Gastroesophageal sphincter (tissue), 4 donors: ENCODE data around the gene MYRF. TPM values are rescaled to one million over a fixed set of nuclear protein-coding genes. Genes with fewer than 3 reads are reported as not detected.

Experiments
- ATAC-seq: fragments of 150-250 bp; one replicate; pipeline ENCODE4 v1.9.1; 2016; ENCODE audit warnings: mild to moderate bottlenecking, moderate library complexity
- H3K27ac ChIP-seq, 4 donors: fragments of 200-600 bp; sonication (generic) in 3 of 4; 1 replicate in 3 of 4; 2 replicates in 1 of 4; pipeline ENCODE4 v1.5.1; 2016 to 2019
- H3K27me3 ChIP-seq: fragments of 200-600 bp; sonication (generic); one replicate; pipeline ENCODE4 v1.5.1; 2019
- H3K36me3 ChIP-seq, 2 donors: fragments of 200-600 bp; sonication (generic); one replicate each; pipeline ENCODE4 v1.5.1; 2019; ENCODE audit warnings: control low read depth in 1 of 2
- H3K4me1 ChIP-seq, 3 donors: fragments of 200-600 bp; sonication (generic); 1 replicate in 2 of 3; 2 replicates in 1 of 3; pipeline ENCODE4 v1.5.1; 2016 to 2019; ENCODE audit warnings: control low read depth in 2 of 3
- H3K4me3 ChIP-seq, 2 donors: fragments of 200-600 bp; sonication (generic); one replicate each; pipeline ENCODE4 v1.5.1; 2019; ENCODE audit warnings: mild to moderate bottlenecking in 1 of 2, moderate library complexity in 1 of 2
- H3K9me3 ChIP-seq, 3 donors: fragments of 200-600 bp; sonication (generic); one replicate each; pipeline ENCODE4 v1.5.1; 2017 to 2019; ENCODE audit warnings: control low read depth in 2 of 3
- EP300 ChIP-seq: sonication (generic); formaldehyde crosslinking; IDR thresholded peaks from one replicate; pipeline ENCODE4 v1.6.1; 2017; ENCODE audit warnings: antibody characterized with exemption, mild to moderate bottlenecking
- POLR2A ChIP-seq, 2 donors: fragments of 450-650 bp; IDR thresholded peaks; one replicate each; pipeline ENCODE4 v1.6.1; 2017; ENCODE audit warnings: antibody characterized with exemption in 2 of 2, mild to moderate bottlenecking in 2 of 2, moderate library complexity in 1 of 2
- POLR2AphosphoS5 ChIP-seq: sonication (generic); formaldehyde crosslinking; IDR thresholded peaks from one replicate; pipeline ENCODE4 v1.6.1; 2017; ENCODE audit warnings: antibody characterized with exemption
- WGBS, 2 donors: methylation state at CpG; one replicate each; pipeline ENCODE4 v1.1.5; 2018; ENCODE audit warnings: low coverage in 1 of 2; 5-methylcytosine and 5-hydroxymethylcytosine counted together
- total RNA-seq, 4 donors: library from RNA; depleted of rRNA; stranded (reverse); fragments of >200 nt; gene quantifications; one replicate each; pipeline ENCODE4 v1.1.0, GENCODE V29; 2016
- TF ChIP-seq, protein P1 (sequence below), 4 experiments: fragments of 200-600 bp in 2 of 4; fragments of 450-650 bp in 2 of 4; sonication (generic) in 1 of 4; IDR thresholded peaks; one replicate each; pipeline ENCODE4 v1.5.1; 2017 to 2019; ENCODE audit warnings: antibody characterized with exemption in 4 of 4, mild to moderate bottlenecking in 2 of 4, moderate library complexity in 2 of 4

The MYRF gene
- total RNA-seq, 4 donors from 2014 or later = 0.10 to 0.78 (median 0.19) TPM

- Histone ChIP-seq H3K4me3 (no peak overlapping the region), H3K4me1 (peaks cover 0 to 32% (median 13%) of the 10 kb centered on the region in 3 donors), H3K36me3 (no peaks in the 10 kb centered on the region), H3K9me3 (no peaks in the 10 kb centered on the region), H3K27me3 (no peaks in the 10 kb centered on the region), H3K27ac (no peak overlapping the region)
- 80 to 100% methylated on average over 1 of the region's 6 CpGs for WGBS, 2 donors
- no peak for ATAC-seq
- TF ChIP-seq, protein P1, sequence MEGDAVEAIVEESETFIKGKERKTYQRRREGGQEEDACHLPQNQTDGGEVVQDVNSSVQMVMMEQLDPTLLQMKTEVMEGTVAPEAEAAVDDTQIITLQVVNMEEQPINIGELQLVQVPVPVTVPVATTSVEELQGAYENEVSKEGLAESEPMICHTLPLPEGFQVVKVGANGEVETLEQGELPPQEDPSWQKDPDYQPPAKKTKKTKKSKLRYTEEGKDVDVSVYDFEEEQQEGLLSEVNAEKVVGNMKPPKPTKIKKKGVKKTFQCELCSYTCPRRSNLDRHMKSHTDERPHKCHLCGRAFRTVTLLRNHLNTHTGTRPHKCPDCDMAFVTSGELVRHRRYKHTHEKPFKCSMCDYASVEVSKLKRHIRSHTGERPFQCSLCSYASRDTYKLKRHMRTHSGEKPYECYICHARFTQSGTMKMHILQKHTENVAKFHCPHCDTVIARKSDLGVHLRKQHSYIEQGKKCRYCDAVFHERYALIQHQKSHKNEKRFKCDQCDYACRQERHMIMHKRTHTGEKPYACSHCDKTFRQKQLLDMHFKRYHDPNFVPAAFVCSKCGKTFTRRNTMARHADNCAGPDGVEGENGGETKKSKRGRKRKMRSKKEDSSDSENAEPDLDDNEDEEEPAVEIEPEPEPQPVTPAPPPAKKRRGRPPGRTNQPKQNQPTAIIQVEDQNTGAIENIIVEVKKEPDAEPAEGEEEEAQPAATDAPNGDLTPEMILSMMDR (IDR thresholded peaks at IDR 0.05) = no peak
- TF ChIP-seq EP300 = no peak
These were observed 38.1 kb upstream of the MYRF start for GRCh38 chr11:61714316-61714715.

GRCh38 chr11:61714916-61715315 is 37.5 kb upstream of the MYRF start:
- 95 to 100% methylated on average over 1 to 4 of the region's 5 CpGs for WGBS, 2 donors
- Histone ChIP-seq H3K4me1 (peaks cover 0 to 34% (median 13%) of the 10 kb centered on the region in 3 donors), H3K36me3 (no peaks in the 10 kb centered on the region), H3K4me3 (no peak overlapping the region), H3K9me3 (no peaks in the 10 kb centered on the region), H3K27me3 (no peaks in the 10 kb centered on the region), H3K27ac (no peak overlapping the region)
- no peak for ATAC-seq
- TF ChIP-seq, protein P1 (IDR thresholded peaks at IDR 0.05) = no peak
- TF ChIP-seq POLR2AphosphoS5 (no peak), EP300 (no peak), POLR2A (IDR thresholded peaks at IDR 0.05) (no peak)

- Histone ChIP-seq H3K9me3 (no peaks in the 10 kb centered on the region), H3K36me3 (no peaks in the 10 kb centered on the region), H3K27me3 (no peaks in the 10 kb centered on the region), H3K4me3 (no peak overlapping the region), H3K4me1 (peaks cover 0 to 34% (median 13%) of the 10 kb centered on the region in 3 donors), H3K27ac (no peak overlapping the region)
- no peak for ATAC-seq
- 47 to 80% methylated on average over 2 of the region's 4 CpGs for WGBS, 2 donors
- TF ChIP-seq, protein P1 (IDR thresholded peaks at IDR 0.05) = no peak
- TF ChIP-seq EP300 = no peak
- TF ChIP-seq POLR2A (IDR thresholded peaks at IDR 0.05) = no peak
- no peak for TF ChIP-seq POLR2AphosphoS5
These were observed 36.6 kb upstream of the MYRF start for GRCh38 chr11:61715867-61716266.

DNA sequence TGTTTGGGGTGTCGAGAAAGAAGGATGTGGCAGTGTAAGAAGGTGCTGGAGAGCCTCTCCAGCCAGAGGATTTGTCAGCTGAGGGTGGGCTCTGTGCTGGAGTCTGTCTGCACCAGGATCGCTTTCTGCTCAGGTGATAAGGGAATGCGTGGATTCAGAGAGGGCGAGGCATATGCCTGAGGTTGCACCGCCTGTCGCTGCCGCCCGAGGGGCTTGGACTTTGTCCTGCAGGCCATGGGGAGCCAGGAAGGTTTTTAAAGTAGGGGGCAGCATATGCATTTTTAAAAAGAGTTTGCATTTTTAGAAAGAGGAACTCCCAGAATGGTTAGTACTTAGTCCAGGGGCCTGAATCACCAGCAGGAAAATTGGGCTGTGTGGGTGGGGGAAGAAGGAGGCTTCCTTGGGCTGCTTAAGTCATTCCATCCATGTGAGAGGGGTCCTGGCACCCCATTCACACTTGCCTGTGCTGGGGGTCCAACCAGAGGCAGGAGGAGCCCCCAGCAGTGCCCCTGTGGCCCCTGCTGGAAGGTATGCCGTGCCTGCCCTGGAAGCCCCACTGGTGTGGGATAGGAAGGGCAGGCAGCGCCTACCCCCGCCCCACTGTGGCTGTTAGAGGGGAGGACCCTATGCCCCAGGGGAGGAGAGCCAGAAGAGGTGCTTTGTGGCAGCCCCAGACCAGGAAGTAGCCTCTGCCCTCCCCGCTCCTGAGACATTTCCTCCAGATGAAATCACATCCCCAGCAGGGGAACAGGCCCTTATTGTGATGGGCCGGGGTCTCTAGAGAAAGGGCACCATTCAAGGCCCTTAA is 35.8 kb upstream of the MYRF start:
- Histone ChIP-seq H3K27me3 (no peaks in the 10 kb centered on the region), H3K27ac (peak overlapping the region in 1 of 4 donors; percentile 15), H3K4me1 (peaks cover 0 to 34% (median 13%) of the 10 kb centered on the region in 3 donors), H3K36me3 (no peaks in the 10 kb centered on the region), H3K9me3 (no peaks in the 10 kb centered on the region), H3K4me3 (no peak overlapping the region)
- 87% methylated on average over 4 to 9 of the region's 13 CpGs for WGBS, 2 donors
- no peak for TF ChIP-seq POLR2A (IDR thresholded peaks at IDR 0.05)
- ATAC-seq = no peak

- H3K4me1 ChIP-seq = peaks cover 0 to 34% (median 13%) of the 10 kb centered on the region in 3 donors
- no peaks in the 10 kb centered on the region for H3K36me3 ChIP-seq
- peak overlapping the region in 2 of 4 donors; percentile 73 to 79 for H3K27ac ChIP-seq
- TF ChIP-seq, protein P1 (IDR thresholded peaks at IDR 0.05) = no peak
- TF ChIP-seq POLR2A (IDR thresholded peaks at IDR 0.05) = no peak
- no peak for TF ChIP-seq EP300
- TF ChIP-seq POLR2AphosphoS5 = no peak
- H3K27me3 ChIP-seq = no peaks in the 10 kb centered on the region
- 78% methylated on average over 4 of the region's 19 CpGs; no CpG with 5 or more reads in 1 of the 2 donors for WGBS, 2 donors
- ATAC-seq = no peak
- H3K9me3 ChIP-seq = no peaks in the 10 kb centered on the region
- H3K4me3 ChIP-seq = peak overlapping the region in 1 of 2 donors; percentile 58
These were observed 35.0 kb upstream of the MYRF start for GRCh38 chr11:61717286-61718033.
